HG03025 (cell line): ENCODE results near the gene SH2D6.
"Not testable (repeated sequence)": the region's sequence is repeated elsewhere in the genome, so short reads cannot be mapped to it uniquely, and the experiment has no call there.

ENCODE experiments used
- ATAC-seq: cut with Tn5 transposase; IDR thresholded peaks from one replicate; pipeline ENCODE4 v1.9.1; 2021; ENCODE audit warnings: mild to moderate bottlenecking, moderate library complexity; ENCODE audit not compliant: unreplicated experiment, low FRiP score

SH2D6 gene

DNA sequence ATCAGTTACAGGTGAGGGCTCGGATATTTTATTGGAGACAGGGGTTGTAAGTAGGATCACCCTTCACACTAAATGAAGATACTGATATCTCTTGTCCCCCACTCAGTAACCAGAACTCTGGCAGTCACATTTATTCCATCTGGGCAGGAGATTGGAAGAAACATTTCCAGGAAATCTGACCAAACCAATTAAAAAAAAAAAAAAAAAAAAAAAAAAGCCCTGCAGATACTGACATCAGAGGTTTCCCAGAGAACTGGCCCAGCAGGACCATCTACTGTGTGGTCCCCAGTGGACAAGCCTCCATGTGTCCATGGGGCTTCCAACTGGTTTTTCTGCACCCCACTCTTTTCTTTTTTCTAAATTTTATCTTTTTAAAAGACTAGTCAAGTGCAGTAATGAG is 41.3 kb downstream of the SH2D6 start:
- ATAC-seq: no peak

DNA sequence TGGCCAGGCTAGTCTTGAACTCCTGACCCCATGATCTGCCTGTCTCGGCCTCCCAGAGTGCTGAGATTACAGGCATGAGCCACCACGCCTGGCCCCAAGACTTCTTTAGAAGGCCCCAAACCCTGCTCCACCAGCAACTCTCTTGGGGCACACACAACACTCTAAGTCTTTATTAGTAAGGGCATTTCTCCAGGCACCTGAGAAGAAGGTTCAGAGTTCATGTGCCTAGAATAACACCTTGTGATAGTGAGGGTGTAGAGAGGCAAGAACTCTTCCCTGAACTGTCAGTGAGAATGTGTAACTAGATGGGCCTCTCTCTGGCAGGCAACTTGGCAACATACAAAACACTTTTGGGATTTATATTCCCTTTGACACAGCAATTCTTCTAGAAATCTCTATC is 43.8 kb downstream of the SH2D6 start:
- no peak for ATAC-seq

DNA sequence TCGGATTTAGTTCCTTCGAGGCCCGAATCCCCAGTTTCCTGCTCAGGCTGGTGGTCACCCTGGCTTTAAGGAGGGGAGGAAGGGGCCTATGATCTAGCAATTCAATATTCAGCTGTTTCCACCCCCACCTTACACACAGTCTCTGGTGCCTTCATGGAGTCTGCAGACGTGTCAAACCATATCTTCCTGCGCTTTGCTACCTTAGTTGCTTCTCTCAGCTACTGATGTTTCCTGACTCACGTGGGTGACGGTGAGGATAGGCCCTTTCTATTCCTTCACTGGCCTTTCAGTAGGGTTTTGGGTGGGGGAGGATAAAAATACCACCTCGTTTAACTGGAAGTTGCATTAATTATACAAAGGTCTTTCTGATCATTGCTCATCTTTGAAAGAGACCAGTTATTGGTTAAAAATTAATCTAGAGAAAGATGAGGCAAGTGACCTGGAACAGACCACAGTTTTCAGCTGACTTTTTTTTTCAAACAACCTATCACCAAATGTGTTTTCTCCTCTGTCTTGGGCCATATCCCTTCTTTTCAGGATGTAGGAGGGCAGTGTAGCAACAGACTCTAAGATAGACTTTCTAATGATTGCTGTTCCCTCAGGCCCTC is 49.7 kb downstream of the SH2D6 start:
- no peak for ATAC-seq

DNA sequence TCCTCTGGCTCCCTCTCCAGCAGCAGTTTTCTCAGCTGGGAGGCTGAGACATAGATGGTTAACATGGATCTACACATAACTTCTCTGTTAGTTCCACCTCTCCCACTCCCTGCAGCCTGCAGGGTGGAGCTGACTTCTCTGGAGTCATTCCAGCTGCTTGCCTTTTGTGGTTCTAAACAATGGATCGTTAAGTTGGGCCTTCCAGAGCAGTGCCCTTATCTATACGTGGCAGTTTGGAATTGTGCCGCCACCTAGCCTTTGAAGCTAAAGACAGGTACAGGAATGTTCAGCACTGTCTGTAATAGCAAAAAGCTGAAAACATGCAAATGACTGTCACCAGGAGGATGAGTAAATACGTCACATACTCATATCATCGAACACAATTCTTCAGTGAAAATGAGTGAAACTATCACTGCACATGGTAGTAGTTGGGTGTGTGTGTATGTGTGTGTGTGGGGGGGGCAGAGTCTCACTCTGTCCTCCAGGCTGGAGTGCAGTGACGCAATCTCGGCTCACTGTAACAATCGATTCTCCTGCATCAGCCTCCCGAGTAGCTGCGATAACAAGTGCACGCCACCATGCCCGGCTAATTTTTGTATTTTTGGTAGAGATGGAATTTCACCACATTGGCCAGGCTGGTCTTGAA is 50.3 kb downstream of the SH2D6 start:
- no peak for ATAC-seq

DNA sequence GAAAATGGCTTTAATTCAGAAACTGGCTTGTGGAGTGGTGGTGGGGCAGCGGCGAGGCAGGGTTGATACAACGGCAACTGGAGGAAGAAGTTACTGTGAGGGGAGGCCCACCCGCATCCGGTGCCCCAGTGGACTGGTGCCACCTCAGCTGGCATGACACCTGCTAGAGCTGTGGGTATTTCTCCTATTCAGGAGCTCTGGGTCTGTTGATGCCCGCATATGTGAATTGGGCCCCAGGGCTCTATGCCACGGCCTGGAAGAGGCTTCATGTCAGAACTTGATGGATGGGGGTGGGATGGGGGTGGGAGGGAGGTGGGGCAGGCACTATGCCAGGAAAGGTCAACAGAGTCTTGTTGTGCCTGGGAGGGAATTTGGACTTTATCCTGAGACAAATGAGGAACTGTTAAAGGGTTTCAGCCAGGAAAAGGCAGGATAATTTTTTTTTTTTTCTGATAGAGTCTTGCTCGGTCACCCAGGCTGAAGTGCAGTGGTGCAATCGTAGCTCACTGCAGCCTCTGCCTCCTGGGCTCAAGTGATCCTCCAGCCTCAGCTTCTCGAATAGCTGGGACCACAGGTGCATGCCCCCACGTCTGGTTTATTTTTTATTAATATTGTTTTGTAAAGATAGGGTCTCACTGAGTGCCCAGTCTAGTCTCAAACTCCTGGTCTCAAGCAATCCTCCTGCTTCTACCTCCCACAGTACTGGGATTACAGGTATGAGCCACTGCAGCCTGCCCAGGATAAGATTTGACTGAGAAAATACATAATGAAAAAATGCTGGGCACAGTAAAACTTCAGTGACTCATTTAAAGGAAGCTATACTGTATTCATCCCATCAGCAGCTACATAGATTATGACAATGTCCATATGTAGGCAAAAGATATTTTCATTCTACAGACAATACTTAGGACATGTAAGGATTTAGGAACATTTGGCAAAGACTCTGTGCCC is 52.6 kb downstream of the SH2D6 start:
- no peak for ATAC-seq

DNA sequence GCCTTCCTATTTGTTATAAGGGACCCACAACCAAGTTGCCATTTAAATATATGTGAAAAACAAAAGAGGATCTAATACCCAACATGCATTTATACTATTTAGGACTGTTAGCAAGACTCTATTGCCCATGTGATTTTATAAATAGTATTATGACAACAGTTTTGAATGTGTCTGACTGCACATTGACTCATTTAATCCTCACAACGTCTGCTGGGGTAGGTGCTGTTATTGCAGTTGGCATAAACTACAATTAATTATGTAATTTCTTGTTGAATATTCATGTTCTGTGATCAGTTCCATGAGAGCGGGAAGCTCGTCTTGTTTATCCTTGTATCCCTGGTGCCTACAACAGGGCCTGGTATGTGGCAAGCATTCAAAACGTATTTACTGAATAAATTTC is 53.7 kb downstream of the SH2D6 start:
- no peak for ATAC-seq

DNA sequence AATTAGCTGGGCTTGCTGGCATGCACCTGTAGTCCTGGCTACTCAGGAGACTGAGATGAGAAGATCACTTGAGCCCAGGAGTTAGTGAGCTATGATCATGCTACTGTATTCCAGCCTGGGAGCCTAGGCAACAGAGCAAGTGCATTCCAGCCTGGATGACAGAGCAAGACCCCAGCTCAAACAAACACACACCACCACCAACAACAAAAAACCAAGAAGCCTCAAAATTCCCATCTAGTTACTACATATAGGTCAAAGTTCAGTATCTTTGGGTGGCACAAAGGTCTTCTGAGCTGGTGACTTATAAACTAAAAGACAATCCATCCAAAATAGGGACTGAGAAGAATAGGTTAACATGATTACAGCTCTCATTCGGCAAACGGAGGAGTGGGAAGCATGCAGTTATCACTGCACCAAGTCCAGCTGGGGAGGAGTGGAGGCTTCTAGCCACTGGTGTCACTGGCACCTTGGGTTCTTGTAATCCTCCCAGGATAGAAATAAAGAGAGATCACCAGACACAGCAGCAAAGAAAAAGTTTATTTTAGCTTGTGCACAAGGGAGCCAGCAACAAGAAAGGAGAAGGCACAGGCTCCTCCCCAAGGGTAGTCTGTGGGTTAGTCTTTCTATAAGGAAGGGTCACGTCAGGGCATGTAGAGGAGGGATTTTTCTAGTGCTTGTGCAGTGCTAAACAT is 57.4 kb downstream of the SH2D6 start:
- ATAC-seq: no peak

DNA sequence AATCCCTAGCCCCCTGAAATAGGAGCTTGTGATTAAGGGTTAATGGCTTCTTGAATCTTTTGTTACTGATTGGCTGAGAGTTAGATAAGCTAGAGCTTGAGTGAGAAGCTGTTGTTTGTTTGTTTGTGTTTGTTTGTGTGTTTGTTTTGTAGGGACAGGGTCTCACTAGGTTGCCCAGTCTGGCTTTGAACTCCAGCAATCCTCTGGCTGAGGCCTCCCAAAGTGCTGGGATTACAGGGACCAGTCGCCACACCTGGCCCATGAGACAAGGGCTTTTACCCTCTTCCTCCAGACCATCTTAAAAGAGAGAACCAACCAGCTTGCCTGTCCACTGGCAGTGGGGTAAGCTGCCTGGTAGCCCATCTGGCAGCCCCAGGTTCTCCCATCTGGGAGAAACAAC is 58.1 kb downstream of the SH2D6 start:
- no peak for ATAC-seq

DNA sequence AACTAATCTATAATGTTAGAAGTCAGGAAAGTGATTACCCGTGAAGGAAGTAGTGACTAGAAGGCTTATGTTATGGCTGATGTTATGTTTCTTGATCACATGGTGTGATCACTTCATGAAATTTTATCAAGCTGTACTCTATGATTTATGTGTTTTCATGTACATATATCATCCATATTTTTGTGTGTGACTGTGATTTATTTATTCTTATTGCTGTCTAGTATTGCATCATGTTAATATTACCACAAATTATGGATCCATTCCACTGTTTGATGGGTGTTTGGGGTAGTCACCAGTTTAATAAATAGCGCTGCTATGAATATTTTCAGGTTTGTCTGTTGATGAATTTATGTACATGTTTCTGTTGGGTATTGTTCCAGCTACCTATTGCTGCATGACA is 59.4 kb downstream of the SH2D6 start:
- ATAC-seq: no peak

DNA sequence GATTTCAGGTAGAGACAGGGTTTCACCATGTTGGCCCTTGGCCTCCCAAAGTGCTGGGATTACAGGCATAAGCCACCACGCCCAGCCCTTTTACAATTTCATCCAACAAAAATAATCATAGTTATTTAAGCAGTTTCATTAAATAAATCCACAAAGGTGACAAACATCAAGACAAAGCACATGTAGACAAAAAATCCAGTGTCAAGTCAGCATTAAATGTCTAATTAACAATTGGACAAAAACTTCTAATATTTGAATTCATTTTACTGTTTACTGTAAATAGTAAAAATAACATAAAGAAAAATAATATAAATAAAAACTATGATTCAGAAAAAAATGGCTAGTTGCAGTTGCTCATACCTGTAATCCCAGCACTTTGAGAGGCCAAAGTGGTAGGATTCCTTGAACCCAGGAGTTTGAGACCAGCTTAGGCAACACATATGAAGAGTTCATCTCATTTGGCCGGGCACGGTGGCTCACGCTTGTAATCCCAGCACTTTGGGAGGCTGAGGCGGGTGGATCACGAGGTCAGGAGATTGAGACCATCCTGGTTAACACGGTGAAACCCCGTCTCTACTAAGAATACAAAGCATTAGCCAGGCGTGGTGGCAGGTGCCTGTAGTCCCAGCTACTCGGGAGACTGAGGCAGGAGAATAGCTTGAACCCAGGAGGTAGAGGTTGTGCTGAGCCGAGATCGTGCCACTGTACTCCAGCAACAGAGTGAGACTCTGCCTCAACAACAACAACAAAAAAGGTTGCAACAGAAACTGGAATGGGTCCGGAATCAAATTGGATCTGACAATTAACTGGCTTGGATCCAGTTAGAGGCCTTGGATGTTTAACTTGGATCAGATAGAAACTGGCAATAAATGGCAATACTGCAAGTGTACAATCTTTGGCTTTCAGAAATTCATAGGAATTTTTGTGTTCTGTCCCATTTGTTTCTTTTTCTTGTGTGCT is 63.6 kb downstream of the SH2D6 start:
- ATAC-seq: no peak

DNA sequence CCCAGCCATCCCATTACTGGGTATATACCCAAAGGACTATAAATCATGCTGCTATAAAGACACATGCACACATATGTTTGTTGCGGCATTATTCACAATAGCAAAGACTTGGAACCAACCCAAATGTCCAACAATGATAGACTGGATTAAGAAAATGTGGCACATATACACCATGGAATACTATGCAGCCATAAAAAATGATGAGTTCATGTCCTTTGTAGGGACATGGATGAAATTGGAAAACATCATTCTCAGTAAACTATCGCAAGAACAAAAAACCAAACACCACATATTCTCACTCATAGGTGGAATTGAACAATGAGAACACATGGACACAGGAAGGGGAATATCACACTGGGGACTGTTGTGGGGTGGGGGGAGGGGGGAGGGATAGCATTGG is 66.1 kb downstream of the SH2D6 start:
- not testable (repeated sequence) for ATAC-seq

DNA sequence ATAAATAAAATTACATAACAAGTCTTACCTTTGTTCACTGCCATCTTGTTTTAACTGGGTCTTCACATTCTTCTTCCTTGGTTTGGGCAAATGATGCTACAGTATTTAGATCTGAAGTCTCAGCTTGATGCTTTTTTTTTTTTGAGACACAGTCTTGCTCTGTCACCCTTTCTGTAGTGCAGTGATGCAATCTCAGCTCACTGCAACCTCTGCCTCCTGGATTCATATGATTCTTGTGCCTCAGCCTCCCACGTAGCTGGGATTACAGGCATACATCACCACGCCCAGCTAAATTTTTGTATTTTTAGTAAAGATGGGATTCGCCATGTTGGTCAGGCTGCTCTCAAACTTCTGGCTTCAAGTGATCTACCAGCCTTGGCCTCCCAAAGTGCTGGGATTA is 67.3 kb downstream of the SH2D6 start:
- ATAC-seq: no peak
